ENCODE measurements around the gene PIGQ.

The PIGQ gene

DNA sequence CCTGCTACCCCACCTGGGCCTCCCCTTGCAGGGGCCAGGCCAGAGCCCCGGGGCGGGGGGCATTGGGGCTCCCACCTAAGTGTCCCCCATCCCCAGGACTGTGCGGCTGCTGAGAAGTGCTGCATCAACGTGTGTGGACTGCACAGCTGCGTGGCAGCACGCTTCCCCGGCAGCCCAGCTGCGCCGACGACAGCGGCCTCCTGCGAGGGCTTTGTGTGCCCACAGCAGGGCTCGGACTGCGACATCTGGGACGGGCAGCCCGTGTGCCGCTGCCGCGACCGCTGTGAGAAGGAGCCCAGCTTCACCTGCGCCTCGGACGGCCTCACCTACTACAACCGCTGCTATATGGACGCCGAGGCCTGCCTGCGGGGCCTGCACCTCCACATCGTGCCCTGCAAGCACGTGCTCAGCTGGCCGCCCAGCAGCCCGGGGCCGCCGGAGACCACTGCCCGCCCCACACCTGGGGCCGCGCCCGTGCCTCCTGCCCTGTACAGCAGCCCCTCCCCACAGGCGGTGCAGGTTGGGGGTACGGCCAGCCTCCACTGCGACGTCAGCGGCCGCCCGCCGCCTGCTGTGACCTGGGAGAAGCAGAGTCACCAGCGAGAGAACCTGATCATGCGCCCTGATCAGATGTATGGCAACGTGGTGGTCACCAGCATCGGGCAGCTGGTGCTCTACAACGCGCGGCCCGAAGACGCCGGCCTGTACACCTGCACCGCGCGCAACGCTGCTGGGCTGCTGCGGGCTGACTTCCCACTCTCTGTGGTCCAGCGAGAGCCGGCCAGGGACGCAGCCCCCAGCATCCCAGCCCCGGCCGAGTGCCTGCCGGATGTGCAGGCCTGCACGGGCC, 62.9 kb downstream of the PIGQ start:
- TF ChIP-seq, protein P1, sequence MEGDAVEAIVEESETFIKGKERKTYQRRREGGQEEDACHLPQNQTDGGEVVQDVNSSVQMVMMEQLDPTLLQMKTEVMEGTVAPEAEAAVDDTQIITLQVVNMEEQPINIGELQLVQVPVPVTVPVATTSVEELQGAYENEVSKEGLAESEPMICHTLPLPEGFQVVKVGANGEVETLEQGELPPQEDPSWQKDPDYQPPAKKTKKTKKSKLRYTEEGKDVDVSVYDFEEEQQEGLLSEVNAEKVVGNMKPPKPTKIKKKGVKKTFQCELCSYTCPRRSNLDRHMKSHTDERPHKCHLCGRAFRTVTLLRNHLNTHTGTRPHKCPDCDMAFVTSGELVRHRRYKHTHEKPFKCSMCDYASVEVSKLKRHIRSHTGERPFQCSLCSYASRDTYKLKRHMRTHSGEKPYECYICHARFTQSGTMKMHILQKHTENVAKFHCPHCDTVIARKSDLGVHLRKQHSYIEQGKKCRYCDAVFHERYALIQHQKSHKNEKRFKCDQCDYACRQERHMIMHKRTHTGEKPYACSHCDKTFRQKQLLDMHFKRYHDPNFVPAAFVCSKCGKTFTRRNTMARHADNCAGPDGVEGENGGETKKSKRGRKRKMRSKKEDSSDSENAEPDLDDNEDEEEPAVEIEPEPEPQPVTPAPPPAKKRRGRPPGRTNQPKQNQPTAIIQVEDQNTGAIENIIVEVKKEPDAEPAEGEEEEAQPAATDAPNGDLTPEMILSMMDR (IDR thresholded peaks at IDR 0.05; ENCODE audit: low read depth, low read length, missing control alignments): no peak
- DNase-seq (ENCODE audit: low read depth): no peak
- no peak overlapping the region for H3K4me3 ChIP-seq (ENCODE audit: low read depth, low read length)
- in situ Hi-C loops (cut with HindIII; ENCODE audit: low sequenced_read_pairs): no loop called here

DNA sequence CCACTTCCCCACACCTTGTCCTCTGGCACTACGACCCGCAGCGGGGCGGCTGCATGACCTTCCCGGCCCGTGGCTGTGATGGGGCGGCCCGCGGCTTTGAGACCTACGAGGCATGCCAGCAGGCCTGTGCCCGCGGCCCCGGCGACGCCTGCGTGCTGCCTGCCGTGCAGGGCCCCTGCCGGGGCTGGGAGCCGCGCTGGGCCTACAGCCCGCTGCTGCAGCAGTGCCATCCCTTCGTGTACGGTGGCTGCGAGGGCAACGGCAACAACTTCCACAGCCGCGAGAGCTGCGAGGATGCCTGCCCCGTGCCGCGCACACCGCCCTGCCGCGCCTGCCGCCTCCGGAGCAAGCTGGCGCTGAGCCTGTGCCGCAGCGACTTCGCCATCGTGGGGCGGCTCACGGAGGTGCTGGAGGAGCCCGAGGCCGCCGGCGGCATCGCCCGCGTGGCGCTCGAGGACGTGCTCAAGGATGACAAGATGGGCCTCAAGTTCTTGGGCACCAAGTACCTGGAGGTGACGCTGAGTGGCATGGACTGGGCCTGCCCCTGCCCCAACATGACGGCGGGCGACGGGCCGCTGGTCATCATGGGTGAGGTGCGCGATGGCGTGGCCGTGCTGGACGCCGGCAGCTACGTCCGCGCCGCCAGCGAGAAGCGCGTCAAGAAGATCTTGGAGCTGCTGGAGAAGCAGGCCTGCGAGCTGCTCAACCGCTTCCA, 63.7 kb downstream of the PIGQ start:
- DNase-seq (ENCODE audit: low read depth): no peak

More for the DNA sequence above, 63.7 kb downstream of the PIGQ start:
- in situ Hi-C loops (cut with HindIII; ENCODE audit: low sequenced_read_pairs): no loop called here
- no peak overlapping the region for H3K4me3 ChIP-seq (ENCODE audit: low read depth, low read length)
- TF ChIP-seq, protein P1 (IDR thresholded peaks at IDR 0.05; ENCODE audit: low read depth, low read length, missing control alignments): no peak

Data from astrocyte of the cerebellum (primary cell).